PC-9 (cell line): Measurements from ENCODE around the gene ELMO1. TPM values are rescaled to one million over a fixed set of nuclear protein-coding genes. Genes with fewer than 3 reads are reported as not detected.

Experiments
- BruUV-seq: library from RNA; stranded (reverse); fragments of 400-500 nt; replicated peaks from 2 replicates; lab custom pipeline; 2021; lab: Mats Ljungman, UMichigan
- CTCF ChIA-PET: fragments of 300-600 bp; sonication (Branson Sonifier 250); formaldehyde crosslinking; loops from one replicate; lab custom pipeline; 2022; ENCODE audit warnings: antibody characterized with exemption; lab: Charles Lee
- POLR2A ChIA-PET: fragments of 300-600 bp; sonication (Branson Sonifier 250); formaldehyde crosslinking; loops from one replicate; lab custom pipeline; 2022; ENCODE audit warnings: antibody characterized with exemption; ENCODE audit not compliant: unreplicated experiment; lab: Charles Lee
- DNase-seq, 2 experiments: peaks; one replicate each; pipeline versions ENCODE4 v3.0.0 to v3.0.0-alpha.2; 2015 to 2022; ENCODE audit warnings: mixed read lengths in 1 of 2
- H2AFZ ChIP-seq: fragments of 200-600 bp; sonication (generic); 2 replicates; pipeline ENCODE4 v1.8.1; 2017; ENCODE audit warnings: antibody characterized with exemption
- H3F3A ChIP-seq: fragments of 200-600 bp; sonication (generic); 2 replicates; pipeline ENCODE4 v1.8.1; 2017; ENCODE audit warnings: antibody characterized with exemption, mild to moderate bottlenecking, low read depth; ENCODE audit not compliant: insufficient read depth
- H3K27ac ChIP-seq: fragments of 200-600 bp; sonication (generic); 2 replicates; pipeline ENCODE4 v1.6.1; 2016; ENCODE audit warnings: mixed run types
- H3K27me3 ChIP-seq: fragments of 200-600 bp; sonication (generic); 2 replicates; pipeline ENCODE4 v1.6.1; 2016; ENCODE audit warnings: low read depth, mixed run types; ENCODE audit not compliant: insufficient read depth
- H3K36me3 ChIP-seq: fragments of 200-600 bp; sonication (generic); 2 replicates; pipeline ENCODE4 v1.6.1; 2016; ENCODE audit warnings: low read depth, mixed run types
- H3K4me1 ChIP-seq: fragments of 200-600 bp; sonication (generic); replicated peaks from 2 replicates; pipeline ENCODE4 v1.6.1; 2016; ENCODE audit warnings: mixed run types; ENCODE audit not compliant: insufficient read depth
- H3K4me2 ChIP-seq: fragments of 200-600 bp; sonication (generic); 2 replicates; pipeline ENCODE4 v1.6.1; 2017; ENCODE audit warnings: mixed run types
- H3K4me3 ChIP-seq: fragments of 200-600 bp; sonication (generic); 2 replicates; pipeline ENCODE4 v1.6.1; 2016; ENCODE audit warnings: mixed run types
- H3K79me2 ChIP-seq: fragments of 200-600 bp; sonication (generic); 2 replicates; pipeline ENCODE4 v1.6.1; 2017; ENCODE audit warnings: low read depth, mixed run types
- H3K9me2 ChIP-seq: fragments of 200-600 bp; sonication (generic); 2 replicates; pipeline ENCODE4 v1.8.1; 2017; ENCODE audit warnings: mild to moderate bottlenecking; ENCODE audit not compliant: insufficient read depth
- H3K9me3 ChIP-seq: fragments of 200-600 bp; sonication (generic); 2 replicates; pipeline ENCODE4 v1.8.1; 2016; ENCODE audit warnings: low read depth; ENCODE audit not compliant: insufficient read depth
- H4K20me1 ChIP-seq: fragments of 200-600 bp; sonication (generic); 2 replicates; pipeline ENCODE4 v1.8.1; 2017; ENCODE audit not compliant: insufficient read depth
- EZH2 ChIP-seq: fragments of 200-600 bp; sonication (generic); IDR thresholded peaks from 2 replicates; pipeline ENCODE4 v1.8.0; 2017; ENCODE audit warnings: antibody characterized with exemption, low read depth
- intact Hi-C: fragments of 100-400 bp; cut with micrococcal nuclease; formaldehyde crosslinking; loops from one replicate; pipeline ENCODE4 v1.10.0; 2022; ENCODE audit not compliant: unreplicated experiment
- total RNA-seq: library from RNA; stranded (reverse); gene quantifications from 2 replicates; pipeline ENCODE4 v1.2.3, GENCODE V29; 2021
- TF ChIP-seq, protein P1 (sequence below): fragments of 200-600 bp; sonication (generic); conservative IDR thresholded peaks from 2 replicates; pipeline ENCODE4 v1.6.1; 2017; ENCODE audit warnings: mixed run types, antibody characterized with exemption, mild to moderate bottlenecking, moderate library complexity

ELMO1 gene
- total RNA-seq, 1 experiment from 2014 or later: 4.8 TPM

- H3K4me1 ChIP-seq: peaks cover 20% of the 10 kb centered on the region
- TF ChIP-seq, protein P1, sequence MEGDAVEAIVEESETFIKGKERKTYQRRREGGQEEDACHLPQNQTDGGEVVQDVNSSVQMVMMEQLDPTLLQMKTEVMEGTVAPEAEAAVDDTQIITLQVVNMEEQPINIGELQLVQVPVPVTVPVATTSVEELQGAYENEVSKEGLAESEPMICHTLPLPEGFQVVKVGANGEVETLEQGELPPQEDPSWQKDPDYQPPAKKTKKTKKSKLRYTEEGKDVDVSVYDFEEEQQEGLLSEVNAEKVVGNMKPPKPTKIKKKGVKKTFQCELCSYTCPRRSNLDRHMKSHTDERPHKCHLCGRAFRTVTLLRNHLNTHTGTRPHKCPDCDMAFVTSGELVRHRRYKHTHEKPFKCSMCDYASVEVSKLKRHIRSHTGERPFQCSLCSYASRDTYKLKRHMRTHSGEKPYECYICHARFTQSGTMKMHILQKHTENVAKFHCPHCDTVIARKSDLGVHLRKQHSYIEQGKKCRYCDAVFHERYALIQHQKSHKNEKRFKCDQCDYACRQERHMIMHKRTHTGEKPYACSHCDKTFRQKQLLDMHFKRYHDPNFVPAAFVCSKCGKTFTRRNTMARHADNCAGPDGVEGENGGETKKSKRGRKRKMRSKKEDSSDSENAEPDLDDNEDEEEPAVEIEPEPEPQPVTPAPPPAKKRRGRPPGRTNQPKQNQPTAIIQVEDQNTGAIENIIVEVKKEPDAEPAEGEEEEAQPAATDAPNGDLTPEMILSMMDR: no peak
- no peak for TF ChIP-seq EZH2
- intact Hi-C loops: no loop called here
- ChIA-PET CTCF (no interaction called here), POLR2A (no interaction called here)
- H3K9me2 ChIP-seq: no peaks in the 10 kb centered on the region
- no TSS peak for BruUV-seq
- no peak overlapping the region for H3K4me2 ChIP-seq
- no peaks in the 10 kb centered on the region for H3K36me3 ChIP-seq
- no peak overlapping the region for H2AFZ ChIP-seq
- peaks cover 17% of the 10 kb centered on the region for H3K9me3 ChIP-seq
- H3K27ac ChIP-seq: no peak overlapping the region
- peaks cover 13% of the 10 kb centered on the region; the same call in 1 of the 2 replicates for H3F3A ChIP-seq
- no peaks in the 10 kb centered on the region for H3K27me3 ChIP-seq
- no peak for DNase-seq
- H3K79me2 ChIP-seq: no peaks in the 10 kb centered on the region
- no peaks in the 10 kb centered on the region for H4K20me1 ChIP-seq
- no peak overlapping the region for H3K4me3 ChIP-seq
Measured at GRCh38 chr7:37035631-37036030, 413.0 kb downstream of the ELMO1 start.

DNA sequence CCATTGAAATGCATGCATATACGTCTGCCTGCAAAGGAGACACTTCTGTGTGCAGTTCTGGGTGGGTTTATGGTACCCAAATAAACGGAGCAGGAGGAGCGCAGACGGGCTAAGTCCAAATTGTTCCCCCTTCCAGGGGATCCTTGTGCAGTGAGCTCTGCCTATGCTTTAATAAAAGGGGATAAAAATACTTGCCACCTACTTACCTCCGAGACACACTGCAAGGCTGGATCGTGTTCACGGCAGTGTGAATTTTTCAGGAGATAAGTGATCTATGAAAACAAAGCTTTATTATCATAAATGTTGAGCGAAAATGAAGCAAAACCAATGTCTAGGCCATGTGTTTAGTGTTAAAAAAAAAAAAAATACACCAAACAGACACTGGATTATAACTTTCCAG is 415.5 kb downstream of the ELMO1 start:
- H3K36me3 ChIP-seq: no peaks in the 10 kb centered on the region
- no peaks in the 10 kb centered on the region for H3K9me2 ChIP-seq
- ChIA-PET POLR2A (no interaction called here), CTCF (no interaction called here)
- BruUV-seq: no TSS peak
- TF ChIP-seq EZH2: no peak
- TF ChIP-seq, protein P1: no peak
- H4K20me1 ChIP-seq: no peaks in the 10 kb centered on the region
- no peak overlapping the region for H3K4me3 ChIP-seq
- H3F3A ChIP-seq: peaks cover 13% of the 10 kb centered on the region; the same call in 1 of the 2 replicates
- no peaks in the 10 kb centered on the region for H3K79me2 ChIP-seq
- no peak overlapping the region for H2AFZ ChIP-seq
- DNase-seq: no peak
- intact Hi-C loops: loop anchor here (5.0 kb wide), 2 partner anchors 506 to 1231 kb away; partner anchors contain the start of gene SEPTIN7
- no peaks in the 10 kb centered on the region for H3K27me3 ChIP-seq
- H3K4me2 ChIP-seq: no peak overlapping the region
- no peak overlapping the region for H3K27ac ChIP-seq
- peaks cover 11% of the 10 kb centered on the region for H3K9me3 ChIP-seq
- H3K4me1 ChIP-seq: peaks cover 20% of the 10 kb centered on the region

DNA sequence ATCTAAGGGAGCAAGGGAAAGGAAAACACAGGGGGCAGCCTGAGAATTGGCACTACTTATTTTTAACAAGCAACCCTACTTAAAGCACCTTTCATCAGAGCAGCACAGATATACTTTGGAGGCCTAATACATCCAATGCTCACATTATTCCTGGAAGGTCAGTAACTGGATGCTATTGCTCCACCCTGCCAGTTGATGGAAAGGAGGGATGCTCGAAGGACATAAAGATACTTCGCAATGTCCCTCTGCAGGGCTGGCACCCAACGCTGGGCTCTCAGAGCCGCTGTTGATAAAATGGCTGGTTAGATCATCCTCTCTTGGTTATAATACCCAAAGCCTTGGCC is 416.4 kb downstream of the ELMO1 start:
- Histone ChIP-seq H2AFZ (no peak overlapping the region), H3K4me1 (peaks cover 20% of the 10 kb centered on the region), H3K36me3 (no peaks in the 10 kb centered on the region), H3K27me3 (no peaks in the 10 kb centered on the region), H3K4me2 (peak overlapping the region; percentile 13; the same call in 1 of the 2 replicates), H3K9me2 (no peaks in the 10 kb centered on the region), H3K79me2 (no peaks in the 10 kb centered on the region), H3F3A (peaks cover 13% of the 10 kb centered on the region; the same call in 1 of the 2 replicates), H4K20me1 (no peaks in the 10 kb centered on the region), H3K27ac (peak overlapping the region; percentile 56), H3K4me3 (no peak overlapping the region), H3K9me3 (peaks cover 11% of the 10 kb centered on the region)
- ChIA-PET CTCF (no interaction called here), POLR2A (no interaction called here)
- no peak for DNase-seq
- intact Hi-C loops: loop anchor here (5.0 kb wide), 2 partner anchors 505 to 1230 kb away; partner anchors contain the start of gene SEPTIN7
- no peak for TF ChIP-seq EZH2
- TF ChIP-seq, protein P1: no peak
- BruUV-seq: no TSS peak
